ENCODE data around the gene TCEANC2.
A peak's percentile ranks its signal among the peaks of the same experiment; 100 is the strongest.
"Not testable (repeated sequence)": the region's sequence is repeated elsewhere in the genome, so short reads cannot be mapped to it uniquely, and the experiment has no call there.

TCEANC2 gene

GRCh38 chr1:54041806-54042205 lies 11.6 kb upstream of the TCEANC2 start:
- Histone ChIP-seq H3K27me3 (ENCODE audit: insufficient read depth, low read depth) (no peaks in the 10 kb centered on the region), H3K36me3 (ENCODE audit: insufficient read depth) (peaks cover 13% of the 10 kb centered on the region; the same call in 1 of the 2 replicates), H3K9ac (no peak overlapping the region), H3K79me2 (ENCODE audit: insufficient read depth, low read depth) (peaks cover 7% of the 10 kb centered on the region; the same call in 1 of the 2 replicates), H3K4me1 (ENCODE audit: low read depth, poor library complexity, severe bottlenecking) (peaks cover 17% of the 10 kb centered on the region), H3K27ac (peak overlapping the region; percentile 10; the same call in 1 of the 2 replicates), H3K4me3 (IDR thresholded peaks at IDR 0.05; ENCODE audit: insufficient read depth, low read depth, low read length) (no peak overlapping the region), H4K20me1 (ENCODE audit: insufficient read depth) (no peaks in the 10 kb centered on the region), H2AFZ (ENCODE audit: low read depth) (no peak overlapping the region), H3K4me2 (peak overlapping the region; percentile 11; the same call in 1 of the 2 replicates)
- no peak for TF ChIP-seq CTCF (conservative IDR thresholded peaks at IDR 0.05; ENCODE audit: low read depth, low read length)

- Histone ChIP-seq H3K4me2 (no peak overlapping the region), H3K27me3 (ENCODE audit: insufficient read depth, low read depth) (no peaks in the 10 kb centered on the region), H3K9ac (no peak overlapping the region), H3K79me2 (ENCODE audit: insufficient read depth, low read depth) (peaks cover 44% of the 10 kb centered on the region), H3K36me3 (ENCODE audit: insufficient read depth) (peaks cover 13% of the 10 kb centered on the region; the same call in 1 of the 2 replicates), H3K4me1 (ENCODE audit: low read depth, poor library complexity, severe bottlenecking) (peaks cover 34% of the 10 kb centered on the region), H3K27ac (no peak overlapping the region), H3K4me3 (IDR thresholded peaks at IDR 0.05; ENCODE audit: insufficient read depth, low read depth, low read length) (no peak overlapping the region), H2AFZ (ENCODE audit: low read depth) (no peak overlapping the region), H4K20me1 (ENCODE audit: insufficient read depth) (peaks cover 5% of the 10 kb centered on the region; the same call in 1 of the 2 replicates)
- no peak for TF ChIP-seq CTCF (conservative IDR thresholded peaks at IDR 0.05; ENCODE audit: low read depth, low read length)
Measured at GRCh38 chr1:54045496-54045895, 7.9 kb upstream of the TCEANC2 start.

DNA sequence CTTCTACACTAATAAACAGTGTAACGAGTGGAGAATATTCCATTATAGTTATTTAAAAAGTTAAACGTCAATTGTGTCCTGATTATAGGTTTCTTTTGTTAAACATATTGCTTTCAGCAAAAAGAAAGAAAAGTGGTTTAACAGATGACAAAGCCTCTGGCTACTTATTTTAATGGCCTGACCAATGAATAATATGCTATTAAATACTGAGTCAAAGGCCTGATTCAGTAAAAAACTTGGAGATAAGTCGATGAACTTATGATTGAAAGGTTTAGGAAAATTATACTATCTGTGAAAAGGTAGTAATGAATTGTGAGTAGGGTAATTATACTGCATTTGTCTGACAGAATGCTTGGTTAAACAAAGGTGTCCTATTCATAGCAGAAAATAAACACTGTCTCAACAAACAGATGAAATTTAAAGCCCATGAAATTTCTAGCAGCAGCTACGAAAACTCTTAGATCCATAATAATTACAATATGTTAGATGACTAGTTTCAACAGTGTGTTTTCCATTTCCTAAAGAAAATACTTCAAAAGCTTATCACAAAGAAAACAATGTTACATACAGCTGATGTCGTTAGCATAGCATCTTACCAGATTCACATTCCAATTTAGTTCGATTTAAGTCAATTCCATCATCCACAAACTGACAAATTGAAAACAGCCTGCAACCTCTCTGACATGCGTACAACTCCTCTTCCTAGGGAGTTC lies 6.6 kb upstream of the TCEANC2 start:
- H3K27ac ChIP-seq, result no peak overlapping the region
- H3K4me1 ChIP-seq (ENCODE audit: low read depth, poor library complexity, severe bottlenecking), result peaks cover 34% of the 10 kb centered on the region
- no peak overlapping the region for H2AFZ ChIP-seq (ENCODE audit: low read depth)
- H3K27me3 ChIP-seq (ENCODE audit: insufficient read depth, low read depth), result no peaks in the 10 kb centered on the region
- H3K4me3 ChIP-seq (IDR thresholded peaks at IDR 0.05; ENCODE audit: insufficient read depth, low read depth, low read length), result no peak overlapping the region
- no peak overlapping the region for H3K9ac ChIP-seq
- peaks cover 5% of the 10 kb centered on the region; the same call in 1 of the 2 replicates for H4K20me1 ChIP-seq (ENCODE audit: insufficient read depth)
- H3K79me2 ChIP-seq (ENCODE audit: insufficient read depth, low read depth), result peaks cover 57% of the 10 kb centered on the region
- peaks cover 6% of the 10 kb centered on the region; the same call in 1 of the 2 replicates for H3K36me3 ChIP-seq (ENCODE audit: insufficient read depth)
- TF ChIP-seq CTCF (conservative IDR thresholded peaks at IDR 0.05; ENCODE audit: low read depth, low read length), result no peak
- no peak overlapping the region for H3K4me2 ChIP-seq

- Histone ChIP-seq H3K4me1 (ENCODE audit: low read depth, poor library complexity, severe bottlenecking) (peaks cover 30% of the 10 kb centered on the region), H3K4me3 (IDR thresholded peaks at IDR 0.05; ENCODE audit: insufficient read depth, low read depth, low read length) (no peak overlapping the region), H4K20me1 (ENCODE audit: insufficient read depth) (peaks cover 5% of the 10 kb centered on the region; the same call in 1 of the 2 replicates), H3K27ac (no peak overlapping the region), H3K79me2 (ENCODE audit: insufficient read depth, low read depth) (peaks cover 65% of the 10 kb centered on the region), H2AFZ (ENCODE audit: low read depth) (no peak overlapping the region), H3K27me3 (ENCODE audit: insufficient read depth, low read depth) (no peaks in the 10 kb centered on the region), H3K4me2 (no peak overlapping the region), H3K36me3 (ENCODE audit: insufficient read depth) (peaks cover 6% of the 10 kb centered on the region; the same call in 1 of the 2 replicates), H3K9ac (no peak overlapping the region)
- TF ChIP-seq CTCF (conservative IDR thresholded peaks at IDR 0.05; ENCODE audit: low read depth, low read length), result no peak
Measured at GRCh38 chr1:54047384-54048305, 5.8 kb upstream of the TCEANC2 start.

- H4K20me1 ChIP-seq (ENCODE audit: insufficient read depth); H3K4me2 ChIP-seq; H3K36me3 ChIP-seq (ENCODE audit: insufficient read depth); H3K4me3 ChIP-seq (IDR thresholded peaks at IDR 0.05; ENCODE audit: insufficient read depth, low read depth, low read length); H3K9ac ChIP-seq; H2AFZ ChIP-seq (ENCODE audit: low read depth); H3K27me3 ChIP-seq (ENCODE audit: insufficient read depth, low read depth); H3K27ac ChIP-seq: not testable (repeated sequence)
- H3K79me2 ChIP-seq (ENCODE audit: insufficient read depth, low read depth), result peaks cover 67% of the 10 kb centered on the region
- H3K4me1 ChIP-seq (ENCODE audit: low read depth, poor library complexity, severe bottlenecking), result peaks cover 39% of the 10 kb centered on the region
Measured at GRCh38 chr1:54050435-54050834, 3.0 kb upstream of the TCEANC2 start.
